Activated B cell treated with CpG ODN at 0.5 μM for 24 hours (primary cell): ENCODE measurements around the gene WNT10A. TPM values are rescaled to one million over a fixed set of nuclear protein-coding genes. Genes with fewer than 3 reads are reported as not detected.
A peak's percentile ranks its signal among the peaks of the same experiment; 100 is the strongest.

Experiments
- ATAC-seq: fragments of 200-7000 bp; cut with Tn5 transposase; one replicate; pipeline ENCODE4 v1.10.0; 2021; ENCODE audit warnings: low read depth, mild to moderate bottlenecking, moderate library complexity
- CTCF ChIA-PET: fragments of 350-600 bp; sonication (Branson Sonifier 250); formaldehyde crosslinking; loops from one replicate; lab custom pipeline; 2021; ENCODE audit warnings: antibody characterized with exemption; lab: Charles Lee
- POLR2A ChIA-PET: fragments of 350-600 bp; sonication (Branson Sonifier 250); formaldehyde crosslinking; loops from one replicate; lab custom pipeline; 2021; ENCODE audit warnings: antibody characterized with exemption; lab: Charles Lee
- DNase-seq: peaks from one replicate; pipeline ENCODE4 v3.0.0; 2022
- H3K27ac Mint-ChIP-seq: one replicate; pipeline ENCODE4 v1.8.0; 2020; ENCODE audit warnings: mixed read lengths
- H3K27me3 Mint-ChIP-seq: one replicate; pipeline ENCODE4 v1.8.0; 2021; ENCODE audit warnings: mixed read lengths
- H3K36me3 Mint-ChIP-seq: one replicate; pipeline ENCODE4 v1.8.0; 2021; ENCODE audit warnings: low read depth, mixed read lengths
- H3K4me1 Mint-ChIP-seq: one replicate; pipeline ENCODE4 v1.8.0; 2021; ENCODE audit warnings: mixed read lengths
- H3K4me3 Mint-ChIP-seq: one replicate; pipeline ENCODE4 v1.8.0; 2020; ENCODE audit warnings: mild to moderate bottlenecking, mixed read lengths
- H3K9me3 Mint-ChIP-seq: one replicate; pipeline ENCODE4 v1.8.0; 2020; ENCODE audit warnings: mixed read lengths
- intact Hi-C: fragments of 100-400 bp; cut with micrococcal nuclease; formaldehyde crosslinking; loops from one replicate; pipeline ENCODE4 v1.15.1; 2024
- total RNA-seq: library from RNA; stranded (reverse); gene quantifications from 2 replicates; pipeline ENCODE4 v1.2.3, GENCODE V29; 2022
- TF ChIP-seq, protein P1 (sequence below): fragments of 200-600 bp; IDR thresholded peaks from one replicate; pipeline ENCODE4 v1.8.0; 2022; ENCODE audit warnings: antibody characterized with exemption, mild to moderate bottlenecking

WNT10A gene
- total RNA-seq, 1 donor from 2014 or later, result 31.8 TPM

DNA sequence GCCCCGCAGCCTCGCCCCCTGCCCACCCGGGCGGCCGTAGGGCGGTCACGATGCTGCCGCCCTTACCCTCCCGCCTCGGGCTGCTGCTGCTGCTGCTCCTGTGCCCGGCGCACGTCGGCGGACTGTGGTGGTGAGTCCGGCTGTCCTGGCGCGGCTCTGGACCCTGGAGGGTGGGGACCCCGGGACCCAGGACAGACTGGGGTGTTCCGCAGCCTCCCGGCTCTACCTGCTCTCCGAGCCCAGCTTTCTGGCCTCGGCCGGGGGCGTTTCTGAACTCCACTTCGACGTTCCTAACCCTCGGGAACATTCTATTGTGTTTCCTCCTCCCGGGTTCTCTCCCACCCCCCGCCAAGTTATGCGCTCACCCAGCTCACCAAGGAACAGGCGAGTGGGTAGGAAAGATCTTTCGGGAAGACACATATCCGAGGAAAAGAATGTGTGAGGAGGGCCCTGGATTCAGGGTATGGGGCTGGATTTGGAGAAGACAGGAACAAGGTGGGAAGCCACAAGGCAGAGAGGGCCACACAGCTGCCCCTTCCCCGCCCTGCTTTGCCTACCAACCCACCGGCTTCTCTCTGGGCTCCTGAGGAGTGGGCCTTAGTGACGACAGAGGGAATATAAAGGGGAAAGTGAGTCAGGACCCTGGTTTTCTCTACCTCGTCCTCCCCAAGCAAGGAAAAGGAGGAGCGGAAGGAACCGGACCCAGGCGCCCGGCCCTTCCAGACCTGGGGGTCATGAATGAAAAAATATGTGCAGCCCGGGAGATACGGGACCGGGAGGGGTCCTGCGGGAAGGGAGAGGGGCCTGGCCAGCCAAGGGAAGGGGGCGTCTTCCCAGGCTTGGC is 20.4 kb upstream of the WNT10A start:
- no peak overlapping the region for H3K27ac Mint-ChIP-seq
- ATAC-seq (no peak), DNase-seq (no peak)
- H3K4me1 Mint-ChIP-seq, result peaks cover 19% of the 10 kb centered on the region
- no peaks in the 10 kb centered on the region for H3K9me3 Mint-ChIP-seq
- peak overlapping the region; percentile 64 for H3K4me3 Mint-ChIP-seq
- CTCF ChIA-PET, result interaction anchor here (0.7 to 1.7 kb wide), 4 partner anchors 13 to 120 kb away, joined by 3 to 5 read pairs (median 4); no protein-coding TSS in a partner anchor
- peaks cover 68% of the 10 kb centered on the region for H3K27me3 Mint-ChIP-seq
- POLR2A ChIA-PET, result interaction anchor here (0.6 to 1.3 kb wide), 3 partner anchors 12 to 32 kb away, joined by 3 to 5 read pairs (median 4); no protein-coding TSS in a partner anchor
- intact Hi-C loops, result no loop called here
- TF ChIP-seq, protein P1, sequence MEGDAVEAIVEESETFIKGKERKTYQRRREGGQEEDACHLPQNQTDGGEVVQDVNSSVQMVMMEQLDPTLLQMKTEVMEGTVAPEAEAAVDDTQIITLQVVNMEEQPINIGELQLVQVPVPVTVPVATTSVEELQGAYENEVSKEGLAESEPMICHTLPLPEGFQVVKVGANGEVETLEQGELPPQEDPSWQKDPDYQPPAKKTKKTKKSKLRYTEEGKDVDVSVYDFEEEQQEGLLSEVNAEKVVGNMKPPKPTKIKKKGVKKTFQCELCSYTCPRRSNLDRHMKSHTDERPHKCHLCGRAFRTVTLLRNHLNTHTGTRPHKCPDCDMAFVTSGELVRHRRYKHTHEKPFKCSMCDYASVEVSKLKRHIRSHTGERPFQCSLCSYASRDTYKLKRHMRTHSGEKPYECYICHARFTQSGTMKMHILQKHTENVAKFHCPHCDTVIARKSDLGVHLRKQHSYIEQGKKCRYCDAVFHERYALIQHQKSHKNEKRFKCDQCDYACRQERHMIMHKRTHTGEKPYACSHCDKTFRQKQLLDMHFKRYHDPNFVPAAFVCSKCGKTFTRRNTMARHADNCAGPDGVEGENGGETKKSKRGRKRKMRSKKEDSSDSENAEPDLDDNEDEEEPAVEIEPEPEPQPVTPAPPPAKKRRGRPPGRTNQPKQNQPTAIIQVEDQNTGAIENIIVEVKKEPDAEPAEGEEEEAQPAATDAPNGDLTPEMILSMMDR, result no peak
- H3K36me3 Mint-ChIP-seq, result no peaks in the 10 kb centered on the region

DNA sequence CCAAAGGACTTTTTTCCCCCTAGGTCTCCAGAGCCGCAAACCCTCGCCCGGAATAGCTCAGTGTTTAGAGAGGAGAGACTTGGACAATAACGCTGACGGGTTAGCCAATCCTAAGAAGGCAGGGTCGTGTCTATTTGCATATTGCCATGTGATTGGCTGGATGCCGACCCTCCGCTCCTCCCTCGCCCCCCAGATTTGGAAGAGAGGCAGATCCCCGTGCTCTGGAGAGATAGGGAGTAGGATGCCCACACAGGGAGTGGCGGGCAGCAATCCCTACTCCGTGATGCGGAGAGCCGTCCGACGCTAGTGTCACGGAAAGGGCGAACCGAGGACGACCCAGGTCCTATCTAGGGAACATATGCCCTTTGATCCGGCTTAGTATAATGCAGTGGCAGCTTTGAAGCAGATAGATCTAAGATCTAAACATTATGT is 19.7 kb upstream of the WNT10A start:
- DNase-seq (no peak), ATAC-seq (peak; percentile 37)
- H3K9me3 Mint-ChIP-seq, result no peaks in the 10 kb centered on the region
- H3K4me3 Mint-ChIP-seq, result peak overlapping the region; percentile 28
- TF ChIP-seq, protein P1, result no peak
- no peak overlapping the region for H3K27ac Mint-ChIP-seq
- no peaks in the 10 kb centered on the region for H3K36me3 Mint-ChIP-seq
- ChIA-PET POLR2A (interaction anchor here (0.8 to 1.3 kb wide), 2 partner anchors 11 to 15 kb away, joined by 3 to 4 read pairs; no protein-coding TSS in a partner anchor), CTCF (interaction anchor here (0.6 to 1.7 kb wide), 3 partner anchors 13 to 119 kb away, joined by 3 to 5 read pairs (median 3); no protein-coding TSS in a partner anchor)
- H3K27me3 Mint-ChIP-seq, result peaks cover 65% of the 10 kb centered on the region
- peaks cover 19% of the 10 kb centered on the region for H3K4me1 Mint-ChIP-seq
- intact Hi-C loops, result no loop called here

DNA sequence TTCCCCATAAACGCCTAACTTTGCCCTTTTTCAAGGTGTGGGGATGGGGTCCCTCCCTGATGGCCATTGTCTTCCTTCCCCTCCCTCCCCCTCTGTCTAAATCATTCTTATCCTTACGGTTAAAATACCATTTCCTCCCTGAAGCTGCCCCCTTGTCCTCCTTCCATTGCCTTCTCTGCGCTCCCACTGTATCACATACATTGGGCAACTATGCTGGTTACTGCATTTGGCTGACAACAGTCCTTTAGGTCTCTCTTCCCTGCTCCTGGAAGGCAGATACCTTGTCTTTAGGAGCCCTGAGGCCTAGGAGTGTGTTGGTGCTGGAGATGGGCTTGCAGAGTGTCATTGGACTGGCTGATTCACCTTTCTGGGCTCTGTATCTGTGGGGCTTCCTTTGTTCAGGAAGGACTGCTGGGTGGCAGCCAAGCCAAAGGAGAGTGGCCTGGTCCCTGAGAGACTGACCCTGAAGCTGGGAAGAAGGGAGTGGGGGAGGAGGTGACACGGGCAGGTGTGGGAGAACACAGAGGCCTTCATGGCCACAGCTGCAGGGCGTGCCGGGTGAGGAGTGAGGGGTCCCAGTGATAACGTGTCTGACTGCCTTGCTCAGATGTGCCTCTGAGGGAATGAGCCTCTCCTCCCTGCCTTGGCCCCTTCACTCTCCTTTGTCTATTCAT is 18.9 kb upstream of the WNT10A start:
- H3K4me3 Mint-ChIP-seq, result no peak overlapping the region

DNA sequence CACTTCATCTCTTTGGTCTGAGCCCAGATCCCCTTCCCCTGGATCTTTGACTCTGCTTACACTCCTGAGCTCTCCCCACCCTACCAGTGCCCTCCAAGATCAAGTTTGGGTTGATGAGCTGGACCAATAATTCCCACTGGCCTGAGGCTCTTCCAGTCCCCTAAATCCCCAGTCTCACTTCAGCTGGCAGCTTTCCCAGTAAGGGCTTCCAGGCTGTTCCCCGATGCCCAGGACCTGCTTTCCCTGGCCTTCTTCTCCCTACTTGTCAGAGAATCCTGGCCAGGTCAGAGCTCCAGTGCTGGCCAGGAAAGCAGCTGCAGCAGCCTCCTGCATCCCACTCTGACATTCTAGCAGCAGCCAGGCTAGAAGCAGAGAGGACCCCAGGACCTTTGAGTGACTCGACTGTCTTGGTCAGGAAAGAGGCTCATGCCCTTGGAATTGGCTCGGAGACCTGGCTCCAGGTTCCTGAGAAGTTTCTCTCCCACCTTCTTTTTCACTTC is 17.6 kb upstream of the WNT10A start:
- TF ChIP-seq, protein P1, result no peak
- Mint-ChIP-seq H3K4me1 (peaks cover 19% of the 10 kb centered on the region), H3K36me3 (no peaks in the 10 kb centered on the region), H3K9me3 (no peaks in the 10 kb centered on the region), H3K27me3 (peaks cover 64% of the 10 kb centered on the region), H3K27ac (no peak overlapping the region), H3K4me3 (no peak overlapping the region)
- CTCF ChIA-PET, result interaction anchor here (1.9 to 2.1 kb wide), 2 partner anchors 13 to 35 kb away, joined by 7 to 10 read pairs; no protein-coding TSS in a partner anchor
- ATAC-seq (no peak), DNase-seq (no peak)
- intact Hi-C loops, result no loop called here
- POLR2A ChIA-PET, result interaction anchor here (0.6 kb wide), 1 partner anchor 32 kb away, joined by 9 read pairs; no protein-coding TSS in a partner anchor

More for the DNA sequence above, 18.9 kb upstream of the WNT10A start:
- DNase-seq (no peak), ATAC-seq (no peak)
- Mint-ChIP-seq H3K27ac (no peak overlapping the region), H3K27me3 (peaks cover 65% of the 10 kb centered on the region), H3K36me3 (no peaks in the 10 kb centered on the region), H3K9me3 (no peaks in the 10 kb centered on the region), H3K4me1 (peaks cover 19% of the 10 kb centered on the region)
- intact Hi-C loops, result no loop called here
- CTCF ChIA-PET, result interaction anchor here (1.1 kb wide), 1 partner anchor 36 kb away, joined by 3 read pairs; no protein-coding TSS in a partner anchor
- POLR2A ChIA-PET, result interaction anchor here (0.9 to 1.3 kb wide), 2 partner anchors 10 to 18 kb away, joined by 3 to 7 read pairs; no protein-coding TSS in a partner anchor
- TF ChIP-seq, protein P1, result no peak
